Suprapubic skin (tissue), 4 donors: ENCODE results near the gene EEF1A1. TPM values are rescaled to one million over a fixed set of nuclear protein-coding genes. Genes with fewer than 3 reads are reported as not detected.
"Not testable (repeated sequence)": the region's sequence is repeated elsewhere in the genome, so short reads cannot be mapped to it uniquely, and the experiment has no call there.

ENCODE experiments used
- DNase-seq, 2 donors: peaks; one replicate each; pipeline ENCODE4 v3.0.0-alpha.2; 2019; ENCODE audit warnings: low spot score in 2 of 2
- H3K27ac ChIP-seq: fragments of 200-600 bp; sonication (generic); one replicate; pipeline ENCODE4 v1.5.1; 2019
- H3K27me3 ChIP-seq: fragments of 200-600 bp; sonication (generic); one replicate; pipeline ENCODE4 v1.5.1; 2019
- H3K36me3 ChIP-seq: fragments of 200-600 bp; sonication (generic); one replicate; pipeline ENCODE4 v1.5.1; 2019
- H3K4me1 ChIP-seq: fragments of 200-600 bp; sonication (generic); one replicate; pipeline ENCODE4 v1.5.1; 2019
- H3K4me3 ChIP-seq: fragments of 200-600 bp; sonication (generic); one replicate; pipeline ENCODE4 v1.5.1; 2019; ENCODE audit warnings: mild to moderate bottlenecking
- H3K9me3 ChIP-seq: fragments of 200-600 bp; sonication (generic); one replicate; pipeline ENCODE4 v1.5.1; 2019
- EP300 ChIP-seq: sonication (generic); formaldehyde crosslinking; IDR thresholded peaks from one replicate; pipeline ENCODE4 v1.6.1; 2017; ENCODE audit warnings: antibody characterized with exemption
- POLR2A ChIP-seq, 2 donors: fragments of 450-650 bp; IDR thresholded peaks; one replicate each; pipeline ENCODE4 v1.6.1; 2017; ENCODE audit warnings: antibody characterized with exemption in 2 of 2, mild to moderate bottlenecking in 2 of 2, moderate library complexity in 2 of 2
- POLR2AphosphoS5 ChIP-seq, 3 donors: sonication (generic); formaldehyde crosslinking; IDR thresholded peaks; one replicate each; pipeline ENCODE4 v1.6.1; 2017; ENCODE audit warnings: antibody characterized with exemption in 3 of 3
- WGBS: methylation state at CpG from one replicate; pipeline ENCODE4 v1.1.5; 2018; 5-methylcytosine and 5-hydroxymethylcytosine counted together
- total RNA-seq, 4 donors: library from RNA; depleted of rRNA; stranded (reverse); fragments of >200 nt; gene quantifications; one replicate each; pipeline ENCODE4 v1.1.0, GENCODE V29; 2016
- TF ChIP-seq, protein P1 (sequence below), 2 donors: fragments of 200-600 bp in 1 of 2; fragments of 450-650 bp in 1 of 2; sonication (generic) in 1 of 2; IDR thresholded peaks; one replicate each; pipeline ENCODE4 v1.5.1; 2016 to 2019; ENCODE audit warnings: antibody characterized with exemption in 2 of 2, mild to moderate bottlenecking in 1 of 2, moderate library complexity in 1 of 2

Gene EEF1A1
- total RNA-seq, 4 donors from 2014 or later, result 8,061 to 12,310 (median 11,939) TPM

DNA sequence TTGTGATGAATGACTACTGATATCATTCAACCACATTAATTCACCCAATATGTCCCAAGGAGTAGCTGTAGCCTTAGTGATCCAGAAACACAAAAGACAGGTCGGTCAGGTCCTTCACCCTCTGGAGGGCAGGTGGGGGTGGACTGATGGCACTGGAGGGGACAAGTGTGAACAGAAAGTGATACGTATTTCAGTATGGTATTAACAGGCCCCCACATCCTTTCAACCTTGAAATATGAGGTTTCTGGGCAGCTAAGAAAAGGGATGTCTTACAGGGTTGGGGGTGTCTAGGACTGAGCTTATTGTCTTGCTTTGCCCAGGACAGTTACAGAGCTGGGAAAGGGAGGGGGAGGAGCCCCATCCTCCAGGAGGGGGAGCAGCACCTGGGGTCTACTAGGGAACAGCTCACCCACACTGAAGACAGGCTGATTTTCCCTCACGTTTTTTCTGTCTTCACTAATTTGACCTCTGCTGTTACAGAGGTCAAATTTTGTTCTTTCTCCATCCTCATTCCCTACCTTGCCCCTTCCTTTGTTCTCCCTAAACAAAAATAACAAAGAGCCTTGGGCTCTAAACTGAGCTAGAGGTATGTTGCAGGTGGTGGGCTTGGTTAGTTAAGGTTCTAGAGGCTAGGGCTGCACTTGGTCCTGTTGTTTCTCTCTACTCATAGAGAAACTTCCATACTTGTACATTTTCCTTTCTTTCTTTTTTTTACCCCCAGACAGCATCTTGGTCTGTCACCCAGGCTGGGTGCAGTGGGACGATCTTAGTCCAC is 38.0 kb upstream of the EEF1A1 start:
- no peaks in the 10 kb centered on the region for H3K27me3 ChIP-seq
- WGBS, result 79% methylated on average over 4 of the region's 4 CpGs
- no peak for TF ChIP-seq EP300
- no peak for TF ChIP-seq POLR2AphosphoS5 (IDR thresholded peaks at IDR 0.05)
- no peak for TF ChIP-seq POLR2A (IDR thresholded peaks at IDR 0.05)
- TF ChIP-seq, protein P1, sequence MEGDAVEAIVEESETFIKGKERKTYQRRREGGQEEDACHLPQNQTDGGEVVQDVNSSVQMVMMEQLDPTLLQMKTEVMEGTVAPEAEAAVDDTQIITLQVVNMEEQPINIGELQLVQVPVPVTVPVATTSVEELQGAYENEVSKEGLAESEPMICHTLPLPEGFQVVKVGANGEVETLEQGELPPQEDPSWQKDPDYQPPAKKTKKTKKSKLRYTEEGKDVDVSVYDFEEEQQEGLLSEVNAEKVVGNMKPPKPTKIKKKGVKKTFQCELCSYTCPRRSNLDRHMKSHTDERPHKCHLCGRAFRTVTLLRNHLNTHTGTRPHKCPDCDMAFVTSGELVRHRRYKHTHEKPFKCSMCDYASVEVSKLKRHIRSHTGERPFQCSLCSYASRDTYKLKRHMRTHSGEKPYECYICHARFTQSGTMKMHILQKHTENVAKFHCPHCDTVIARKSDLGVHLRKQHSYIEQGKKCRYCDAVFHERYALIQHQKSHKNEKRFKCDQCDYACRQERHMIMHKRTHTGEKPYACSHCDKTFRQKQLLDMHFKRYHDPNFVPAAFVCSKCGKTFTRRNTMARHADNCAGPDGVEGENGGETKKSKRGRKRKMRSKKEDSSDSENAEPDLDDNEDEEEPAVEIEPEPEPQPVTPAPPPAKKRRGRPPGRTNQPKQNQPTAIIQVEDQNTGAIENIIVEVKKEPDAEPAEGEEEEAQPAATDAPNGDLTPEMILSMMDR (IDR thresholded peaks at IDR 0.05), result no peak
- DNase-seq, result no peak
- H3K36me3 ChIP-seq, result no peaks in the 10 kb centered on the region
- H3K4me1 ChIP-seq, result no peaks in the 10 kb centered on the region
- H3K4me3 ChIP-seq, result no peak overlapping the region
- no peak overlapping the region for H3K27ac ChIP-seq
- H3K9me3 ChIP-seq, result no peaks in the 10 kb centered on the region

DNA sequence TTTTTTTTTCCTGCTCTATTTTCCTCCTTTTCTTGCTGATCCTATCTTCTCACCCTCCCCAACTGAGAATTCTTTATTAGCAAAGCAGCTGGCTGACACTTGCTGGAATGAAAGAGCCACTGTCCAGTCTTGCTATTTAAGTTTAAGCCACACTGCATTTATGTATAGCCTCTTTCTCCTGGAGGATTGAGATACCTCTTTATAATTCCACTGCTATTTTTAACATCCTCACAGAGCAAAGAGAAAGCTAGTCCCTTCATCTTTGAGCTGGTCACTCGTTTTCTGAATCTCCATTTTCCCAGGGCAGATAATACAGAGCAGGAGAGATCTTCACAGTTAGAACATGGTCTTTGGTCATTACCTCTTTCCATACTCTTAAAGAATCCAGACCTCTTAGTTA is 36.0 kb upstream of the EEF1A1 start:
- DNase-seq, result no peak
- TF ChIP-seq EP300 (no peak), POLR2A (IDR thresholded peaks at IDR 0.05) (no peak), POLR2AphosphoS5 (IDR thresholded peaks at IDR 0.05) (no peak)
- TF ChIP-seq, protein P1 (IDR thresholded peaks at IDR 0.05), result no peak
- Histone ChIP-seq H3K27me3 (no peaks in the 10 kb centered on the region), H3K4me1 (no peaks in the 10 kb centered on the region), H3K36me3 (no peaks in the 10 kb centered on the region), H3K9me3 (no peaks in the 10 kb centered on the region), H3K27ac (no peak overlapping the region), H3K4me3 (no peak overlapping the region)
- WGBS, result 68% methylated on average over 1 of the region's 1 CpG

DNA sequence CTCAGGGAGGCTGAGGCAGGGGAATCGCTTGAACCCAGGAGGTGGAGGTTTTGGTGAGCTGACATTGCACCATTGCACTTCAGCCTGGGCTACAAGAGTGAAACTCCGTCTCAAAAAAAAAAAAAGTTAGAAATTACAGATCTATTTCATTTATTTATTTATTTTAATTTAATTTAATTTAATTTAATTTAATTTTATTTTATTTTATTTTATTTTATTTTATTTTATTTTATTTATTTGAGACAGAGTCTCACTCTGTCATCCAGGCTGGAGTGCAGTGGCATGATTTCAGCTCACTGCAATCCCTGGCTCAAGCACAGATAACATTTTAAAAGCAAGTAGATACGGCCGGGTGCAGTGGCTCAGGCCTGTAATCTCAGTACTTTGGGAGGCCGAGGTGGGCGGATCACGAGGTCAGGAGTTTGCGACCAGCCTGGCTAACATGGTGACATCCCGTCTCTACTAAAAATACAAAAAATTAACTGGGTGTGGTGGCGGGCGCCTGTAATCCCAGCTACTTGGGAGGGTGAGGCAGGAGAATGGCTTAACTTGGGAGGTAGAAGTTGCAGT is 34.6 kb upstream of the EEF1A1 start:
- H3K27me3 ChIP-seq, H3K36me3 ChIP-seq, H3K4me1 ChIP-seq, H3K4me3 ChIP-seq, H3K9me3 ChIP-seq, DNase-seq, H3K27ac ChIP-seq: not testable (repeated sequence)
- WGBS, result 94% methylated on average over 11 of the region's 11 CpGs

DNA sequence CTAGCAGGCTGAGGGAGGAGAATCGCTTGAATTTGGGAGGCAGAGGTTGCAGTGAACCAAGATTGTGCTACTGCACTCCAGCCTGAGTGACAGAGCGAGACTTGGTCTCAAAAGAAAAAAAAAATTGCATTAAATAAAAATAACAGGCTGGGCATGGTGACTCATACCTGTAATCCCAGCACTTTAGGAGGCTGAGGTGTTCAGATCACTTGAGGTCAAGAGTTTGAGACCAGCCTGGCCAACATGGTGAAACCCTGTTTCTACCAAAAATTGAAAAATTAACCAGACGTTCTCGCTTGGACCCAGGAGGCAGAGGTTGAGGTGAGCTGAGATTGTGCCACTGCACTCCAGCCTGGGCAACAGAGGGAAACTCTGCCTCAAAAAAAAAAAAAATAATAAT is 30.3 kb upstream of the EEF1A1 start:
- WGBS, result 95% methylated on average over 4 of the region's 4 CpGs
- not testable (repeated sequence) for H3K4me1 ChIP-seq, DNase-seq, H3K4me3 ChIP-seq, H3K27ac ChIP-seq, H3K27me3 ChIP-seq, H3K9me3 ChIP-seq, H3K36me3 ChIP-seq

DNA sequence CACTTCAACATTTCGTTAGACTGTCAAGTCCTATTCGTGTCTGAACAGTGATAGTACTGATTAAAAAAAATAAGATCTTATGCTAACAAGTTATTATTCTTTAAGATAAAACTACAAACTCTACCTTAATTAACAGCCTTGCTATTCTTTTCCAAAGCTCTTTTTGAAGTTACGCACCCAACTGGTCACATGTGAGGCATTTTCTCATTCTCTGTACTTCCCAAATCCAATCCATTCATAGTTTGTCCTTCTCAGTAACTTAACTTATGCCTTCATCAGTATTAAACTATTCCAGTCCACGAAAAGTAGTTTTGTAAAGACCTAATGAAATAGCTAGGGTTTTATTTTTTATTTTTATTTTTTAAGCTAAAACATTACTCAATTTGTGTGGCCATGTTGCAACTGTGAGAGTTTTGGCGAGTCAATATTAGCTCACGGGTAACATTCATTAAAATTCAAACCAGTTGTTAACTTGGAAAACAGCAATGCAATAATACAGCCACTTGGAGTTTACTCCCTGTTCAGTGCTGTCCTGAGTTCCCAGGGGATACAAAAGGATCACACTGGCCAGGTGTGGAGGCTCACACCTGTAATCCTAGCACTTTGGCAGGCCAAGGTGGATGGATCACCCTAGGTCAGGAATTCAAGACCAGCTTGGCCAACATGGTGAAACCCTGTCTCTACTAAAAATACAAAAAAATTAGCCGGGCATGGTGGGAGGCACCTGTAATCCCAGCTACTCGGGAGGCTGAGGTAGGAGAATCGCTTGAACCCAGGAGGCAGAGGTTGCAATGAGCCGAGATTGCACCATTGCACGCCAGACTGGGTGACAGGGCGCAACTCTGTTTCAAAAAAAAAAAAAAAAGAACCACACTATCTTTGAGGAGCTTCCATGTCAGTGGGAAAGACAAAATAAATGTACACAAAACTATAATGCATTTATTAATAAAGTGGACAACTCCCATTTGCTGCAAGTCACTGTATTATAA is 27.9 kb upstream of the EEF1A1 start:
- TF ChIP-seq, protein P1 (IDR thresholded peaks at IDR 0.05), result no peak
- TF ChIP-seq POLR2A (IDR thresholded peaks at IDR 0.05) (no peak), EP300 (no peak), POLR2AphosphoS5 (IDR thresholded peaks at IDR 0.05) (no peak)
- H3K27ac ChIP-seq, result no peak overlapping the region
- H3K36me3 ChIP-seq, result no peaks in the 10 kb centered on the region
- no peaks in the 10 kb centered on the region for H3K4me1 ChIP-seq
- DNase-seq, result no peak
- WGBS, result 88% methylated on average over 12 of the region's 12 CpGs
- no peaks in the 10 kb centered on the region for H3K27me3 ChIP-seq
- no peaks in the 10 kb centered on the region for H3K9me3 ChIP-seq
- no peak overlapping the region for H3K4me3 ChIP-seq

DNA sequence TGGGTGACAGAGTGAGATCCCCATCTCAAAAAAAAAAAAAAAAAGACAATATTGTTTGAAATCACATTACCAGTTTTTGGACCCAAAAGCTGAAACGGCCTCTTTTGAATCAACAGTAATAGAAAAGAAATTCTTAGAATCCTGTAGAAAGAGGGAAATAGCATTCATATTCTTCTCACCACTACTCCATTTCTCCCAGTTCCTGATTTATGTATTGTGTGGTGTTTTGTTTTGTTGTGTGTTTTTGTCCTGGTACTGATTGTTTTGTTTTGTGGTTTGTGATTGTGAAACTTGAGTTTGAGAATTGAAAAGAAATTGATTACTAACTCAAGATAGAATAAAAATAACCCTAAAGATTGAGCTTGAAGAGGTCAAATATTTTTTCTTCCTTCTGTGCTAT is 26.2 kb upstream of the EEF1A1 start:
- WGBS, result 85% methylated on average over 1 of the region's 1 CpG
- Histone ChIP-seq H3K4me1 (no peaks in the 10 kb centered on the region), H3K9me3 (no peaks in the 10 kb centered on the region), H3K27ac (no peak overlapping the region), H3K27me3 (no peaks in the 10 kb centered on the region), H3K36me3 (no peaks in the 10 kb centered on the region), H3K4me3 (no peak overlapping the region)
- DNase-seq, result no peak
- TF ChIP-seq POLR2A (IDR thresholded peaks at IDR 0.05), result no peak
- no peak for TF ChIP-seq EP300
- no peak for TF ChIP-seq POLR2AphosphoS5 (IDR thresholded peaks at IDR 0.05)
- TF ChIP-seq, protein P1 (IDR thresholded peaks at IDR 0.05), result no peak
